HEK293 (cell line): Measurements from ENCODE around the gene ABAT.

ENCODE experiments used
- CTCF ChIP-seq: fragments of 450-650 bp; formaldehyde crosslinking; IDR thresholded peaks from 2 replicates; pipeline ENCODE4 v1.5.1; 2016; ENCODE audit warnings: missing biosample characterization, missing genetic modification characterization
- REST ChIP-seq: fragments of 450-650 bp; formaldehyde crosslinking; IDR thresholded peaks from 2 replicates; pipeline ENCODE4 v1.5.1; 2016; ENCODE audit warnings: missing biosample characterization, missing genetic modification characterization
- SALL2 ChIP-seq: fragments of 450-650 bp; formaldehyde crosslinking; IDR thresholded peaks from 2 replicates; pipeline ENCODE4 v1.5.0; 2017; ENCODE audit warnings: missing biosample characterization, mild to moderate bottlenecking, missing genetic modification characterization, borderline replicate concordance
- SETDB1 ChIP-seq: IDR thresholded peaks from one replicate; pipeline ENCODE4 v1.6.1; 2017; ENCODE audit warnings: mild to moderate bottlenecking, low read length, moderate library complexity, mixed read lengths; ENCODE audit not compliant: insufficient read length
- ZBTB8A ChIP-seq: fragments of 450-650 bp; formaldehyde crosslinking; IDR thresholded peaks from 2 replicates; pipeline ENCODE4 v1.5.1; 2016; ENCODE audit warnings: missing biosample characterization, missing genetic modification characterization
- ZNF530 ChIP-seq: fragments of 450-650 bp; formaldehyde crosslinking; IDR thresholded peaks from 2 replicates; pipeline ENCODE4 v1.5.1; 2016; ENCODE audit warnings: low read depth, missing biosample characterization, missing genetic modification characterization
- ZNF624 ChIP-seq: fragments of 450-650 bp; formaldehyde crosslinking; IDR thresholded peaks from 2 replicates; pipeline ENCODE4 v1.5.1; 2017; ENCODE audit warnings: missing biosample characterization, missing genetic modification characterization
- ZNF660 ChIP-seq: fragments of 450-650 bp; IDR thresholded peaks from 2 replicates; pipeline ENCODE4 v1.5.1; 2018; ENCODE audit warnings: missing biosample characterization, mild to moderate bottlenecking, missing genetic modification characterization
- ZNF664 ChIP-seq: fragments of 450-650 bp; formaldehyde crosslinking; IDR thresholded peaks from 2 replicates; pipeline ENCODE4 v1.5.1; 2016; ENCODE audit warnings: missing biosample characterization, missing genetic modification characterization
- ZNF707 ChIP-seq: fragments of 450-650 bp; formaldehyde crosslinking; IDR thresholded peaks from 2 replicates; pipeline ENCODE4 v1.5.1; 2016; ENCODE audit warnings: missing biosample characterization, missing genetic modification characterization
- ZNF747 ChIP-seq: fragments of 450-650 bp; formaldehyde crosslinking; IDR thresholded peaks from 2 replicates; pipeline ENCODE4 v1.5.1; 2016; ENCODE audit warnings: missing biosample characterization, missing genetic modification characterization
- TF ChIP-seq, protein P1 (sequence below): fragments of 450-650 bp; formaldehyde crosslinking; IDR thresholded peaks from 2 replicates; pipeline ENCODE4 v1.5.1; 2016; ENCODE audit warnings: missing biosample characterization, missing genetic modification characterization, borderline replicate concordance

- TF ChIP-seq SETDB1 (no peak), ZNF664 (tag by site-specific recombination) (no peak), CTCF (no peak), ZNF747 (tag by site-specific recombination) (no peak), REST (tag by site-specific recombination) (no peak), ZNF660 (tag by site-specific recombination) (no peak), ZNF707 (tag by site-specific recombination) (no peak), ZNF624 (tag by site-specific recombination) (no peak), ZNF530 (no peak), ZBTB8A (tag by site-specific recombination) (no peak), SALL2 (tag by site-specific recombination) (no peak)
- TF ChIP-seq, protein P1, sequence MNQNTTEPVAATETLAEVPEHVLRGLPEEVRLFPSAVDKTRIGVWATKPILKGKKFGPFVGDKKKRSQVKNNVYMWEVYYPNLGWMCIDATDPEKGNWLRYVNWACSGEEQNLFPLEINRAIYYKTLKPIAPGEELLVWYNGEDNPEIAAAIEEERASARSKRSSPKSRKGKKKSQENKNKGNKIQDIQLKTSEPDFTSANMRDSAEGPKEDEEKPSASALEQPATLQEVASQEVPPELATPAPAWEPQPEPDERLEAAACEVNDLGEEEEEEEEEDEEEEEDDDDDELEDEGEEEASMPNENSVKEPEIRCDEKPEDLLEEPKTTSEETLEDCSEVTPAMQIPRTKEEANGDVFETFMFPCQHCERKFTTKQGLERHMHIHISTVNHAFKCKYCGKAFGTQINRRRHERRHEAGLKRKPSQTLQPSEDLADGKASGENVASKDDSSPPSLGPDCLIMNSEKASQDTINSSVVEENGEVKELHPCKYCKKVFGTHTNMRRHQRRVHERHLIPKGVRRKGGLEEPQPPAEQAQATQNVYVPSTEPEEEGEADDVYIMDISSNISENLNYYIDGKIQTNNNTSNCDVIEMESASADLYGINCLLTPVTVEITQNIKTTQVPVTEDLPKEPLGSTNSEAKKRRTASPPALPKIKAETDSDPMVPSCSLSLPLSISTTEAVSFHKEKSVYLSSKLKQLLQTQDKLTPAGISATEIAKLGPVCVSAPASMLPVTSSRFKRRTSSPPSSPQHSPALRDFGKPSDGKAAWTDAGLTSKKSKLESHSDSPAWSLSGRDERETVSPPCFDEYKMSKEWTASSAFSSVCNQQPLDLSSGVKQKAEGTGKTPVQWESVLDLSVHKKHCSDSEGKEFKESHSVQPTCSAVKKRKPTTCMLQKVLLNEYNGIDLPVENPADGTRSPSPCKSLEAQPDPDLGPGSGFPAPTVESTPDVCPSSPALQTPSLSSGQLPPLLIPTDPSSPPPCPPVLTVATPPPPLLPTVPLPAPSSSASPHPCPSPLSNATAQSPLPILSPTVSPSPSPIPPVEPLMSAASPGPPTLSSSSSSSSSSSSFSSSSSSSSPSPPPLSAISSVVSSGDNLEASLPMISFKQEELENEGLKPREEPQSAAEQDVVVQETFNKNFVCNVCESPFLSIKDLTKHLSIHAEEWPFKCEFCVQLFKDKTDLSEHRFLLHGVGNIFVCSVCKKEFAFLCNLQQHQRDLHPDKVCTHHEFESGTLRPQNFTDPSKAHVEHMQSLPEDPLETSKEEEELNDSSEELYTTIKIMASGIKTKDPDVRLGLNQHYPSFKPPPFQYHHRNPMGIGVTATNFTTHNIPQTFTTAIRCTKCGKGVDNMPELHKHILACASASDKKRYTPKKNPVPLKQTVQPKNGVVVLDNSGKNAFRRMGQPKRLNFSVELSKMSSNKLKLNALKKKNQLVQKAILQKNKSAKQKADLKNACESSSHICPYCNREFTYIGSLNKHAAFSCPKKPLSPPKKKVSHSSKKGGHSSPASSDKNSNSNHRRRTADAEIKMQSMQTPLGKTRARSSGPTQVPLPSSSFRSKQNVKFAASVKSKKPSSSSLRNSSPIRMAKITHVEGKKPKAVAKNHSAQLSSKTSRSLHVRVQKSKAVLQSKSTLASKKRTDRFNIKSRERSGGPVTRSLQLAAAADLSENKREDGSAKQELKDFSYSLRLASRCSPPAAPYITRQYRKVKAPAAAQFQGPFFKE (tag by site-specific recombination): no peak
These were observed 148.0 kb downstream of the ABAT start for GRCh38 chr16:8822403-8822802.
